Pons (tissue), 1 donor: ENCODE data around the gene CCDC30.
A peak's percentile ranks its signal among the peaks of the same experiment; 100 is the strongest.
"Not testable (repeated sequence)": the region's sequence is repeated elsewhere in the genome, so short reads cannot be mapped to it uniquely, and the experiment has no call there.

ENCODE experiments used
- DNase-seq: peaks from one replicate; pipeline ENCODE4 v3.0.0-alpha.2; 2016; ENCODE audit warnings: low spot score

CCDC30 gene

DNA sequence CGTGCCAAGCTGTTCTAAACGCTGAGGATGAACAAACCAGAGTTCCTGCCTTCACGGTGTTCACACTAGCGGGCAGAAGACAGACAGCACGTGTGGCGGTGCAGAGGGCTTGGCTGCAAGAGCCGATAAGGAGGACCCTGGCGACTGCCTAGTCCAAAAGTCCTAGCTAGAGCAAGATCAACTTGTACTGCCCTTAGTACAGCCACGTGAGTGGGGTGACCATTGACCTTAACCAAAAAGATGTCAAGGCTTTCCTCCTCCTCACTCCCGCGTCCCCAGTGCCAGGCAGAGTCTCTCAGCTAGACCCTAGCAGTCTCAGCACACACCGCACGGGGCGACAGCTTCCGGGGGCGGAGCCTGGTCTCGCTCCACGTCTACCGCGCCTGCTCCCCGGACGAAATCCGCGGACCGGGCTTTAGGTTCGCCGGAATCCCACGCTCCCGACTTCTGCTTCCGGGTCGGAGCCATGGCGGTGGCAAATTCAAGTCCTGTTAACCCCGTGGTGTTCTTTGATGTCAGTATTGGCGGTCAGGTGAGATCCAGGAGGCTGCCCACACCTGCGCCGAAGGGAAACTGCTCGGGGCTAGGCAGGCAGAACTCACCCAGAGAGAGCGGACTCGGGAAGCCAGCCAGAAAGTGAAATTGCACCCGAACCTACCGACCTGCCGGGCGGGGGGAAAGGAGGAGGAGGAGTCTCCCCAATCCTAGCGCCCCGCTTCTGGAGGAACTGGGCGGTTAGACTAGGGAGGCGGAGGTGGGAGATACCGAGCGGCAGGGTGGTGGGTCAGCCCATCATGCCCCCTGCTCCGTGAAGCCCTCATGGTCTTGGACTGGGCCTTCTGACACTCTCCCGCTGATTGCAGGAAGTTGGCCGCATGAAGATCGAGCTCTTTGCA lies 195.1 kb downstream of the CCDC30 start, which contains the start of gene PPIH:
TSS of gene PPIH (plus strand) at position 443 of the 896 bp plus-strand sequence. CDS start at position 467, 24 bp downstream.
- DNase-seq = peak; percentile 89

GRCh38 chr1:42658877-42659337 lies 195.8 kb downstream of the CCDC30 start:
- DNase-seq = no peak

DNA sequence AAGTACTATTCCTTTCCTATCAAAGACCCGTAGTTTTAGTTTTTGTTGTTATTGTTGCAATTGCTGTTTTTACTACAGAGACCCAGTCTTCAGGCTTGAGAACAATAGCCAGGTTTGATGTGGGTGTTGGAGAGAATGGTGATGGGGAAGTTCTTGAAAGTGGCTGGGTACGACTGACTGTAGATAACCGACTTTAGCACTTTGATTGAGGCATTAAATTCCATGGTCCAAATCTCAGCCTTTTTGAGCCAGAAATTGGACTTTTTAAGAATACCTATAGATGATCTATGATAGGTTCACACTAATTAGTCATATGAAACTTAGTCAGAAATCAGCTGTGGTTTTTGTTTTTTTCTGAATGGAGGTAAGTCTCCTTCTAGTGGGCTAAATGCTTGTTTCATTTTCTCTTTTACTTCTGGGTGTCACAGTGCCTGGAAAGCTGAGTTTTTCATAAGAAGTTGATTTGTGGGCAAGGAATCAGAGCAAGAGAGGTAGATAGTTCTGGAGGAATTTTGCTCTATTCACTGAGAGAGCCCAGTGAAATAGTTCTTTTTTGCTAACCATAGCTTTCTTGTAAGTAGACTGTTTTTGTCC lies 197.9 kb downstream of the CCDC30 start:
- no peak for DNase-seq

DNA sequence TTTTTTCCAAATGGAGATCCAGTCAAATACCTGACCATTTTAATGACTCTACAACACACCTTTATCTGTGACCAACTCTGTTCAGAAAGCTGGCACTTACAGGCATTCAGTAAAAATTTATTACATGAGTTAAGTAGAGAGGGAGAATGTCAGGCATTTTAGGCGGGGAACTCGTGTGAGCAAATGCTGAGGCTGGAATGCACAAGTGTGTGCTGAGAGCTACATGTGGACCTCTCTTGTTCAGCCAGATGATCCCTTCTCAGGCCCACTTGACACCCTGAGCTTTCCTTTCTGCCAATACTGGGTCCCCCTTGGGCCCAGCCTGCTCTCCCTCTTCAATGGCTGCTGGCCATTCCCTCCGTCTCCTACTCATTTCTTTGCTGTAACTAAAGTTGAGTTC lies 206.8 kb downstream of the CCDC30 start:
- DNase-seq = no peak

- no peak for DNase-seq
Observed at GRCh38 chr1:42670425-42670824, 207.3 kb downstream of the CCDC30 start.

DNA sequence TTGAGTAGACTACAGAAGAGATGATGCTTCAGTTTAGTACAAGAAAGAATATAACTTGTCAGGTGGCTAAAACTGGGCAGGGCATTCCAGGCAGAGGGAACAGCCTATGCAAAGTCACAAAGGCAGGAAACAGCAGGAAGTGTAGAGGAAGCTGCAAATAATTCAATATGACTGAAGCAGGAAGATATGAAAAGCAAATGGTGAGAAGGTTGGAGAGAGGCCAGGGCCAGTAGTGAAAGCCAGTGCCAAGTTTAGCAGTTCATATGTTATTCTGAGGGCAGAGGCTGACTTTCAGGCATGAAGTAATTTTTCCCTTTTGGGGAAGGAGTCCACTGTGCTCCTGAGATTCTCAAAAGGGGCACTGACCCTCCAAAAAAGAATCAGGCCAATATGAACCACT lies 211.1 kb downstream of the CCDC30 start:
- DNase-seq = no peak

DNA sequence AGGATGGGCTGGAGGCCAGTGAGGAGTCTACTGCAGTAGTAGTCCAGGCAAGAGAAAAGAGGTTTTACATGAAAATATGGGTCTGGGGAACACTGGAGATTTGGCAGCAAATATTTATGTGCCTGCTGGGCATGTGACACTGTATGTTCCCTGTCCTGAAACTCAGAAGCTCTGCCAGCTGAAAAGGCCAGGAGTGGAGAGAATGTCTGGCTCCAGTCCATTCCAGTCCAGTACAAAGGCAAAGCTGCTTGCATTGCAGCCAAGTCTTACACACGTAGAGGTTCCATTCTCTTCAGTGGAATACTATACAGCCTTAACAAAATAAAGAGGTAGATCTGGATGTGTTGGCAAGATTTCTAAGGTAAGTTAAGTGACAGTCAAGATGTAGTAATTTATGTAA lies 211.6 kb downstream of the CCDC30 start:
- no peak for DNase-seq

DNA sequence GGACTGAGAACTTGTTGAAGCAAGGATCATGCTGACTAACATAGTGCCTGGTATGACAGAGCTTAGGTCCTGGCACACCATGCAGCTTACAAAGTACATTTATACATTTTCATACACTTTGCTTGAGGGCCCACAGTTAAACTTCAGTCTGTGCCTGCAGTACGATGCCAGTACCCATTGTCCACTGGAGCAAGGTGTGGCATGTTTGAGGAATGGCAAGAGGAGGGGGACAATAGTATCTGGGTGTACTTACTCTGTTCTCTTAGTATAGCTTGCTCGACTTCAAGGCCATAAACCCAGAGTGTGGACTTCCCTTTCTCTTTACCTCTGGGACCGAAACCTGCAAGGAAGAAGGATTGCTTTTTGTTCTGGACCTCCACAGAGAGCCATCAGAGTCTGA lies 212.4 kb downstream of the CCDC30 start:
- no peak for DNase-seq

GRCh38 chr1:42676534-42677087 lies 213.5 kb downstream of the CCDC30 start:
- no peak for DNase-seq

DNA sequence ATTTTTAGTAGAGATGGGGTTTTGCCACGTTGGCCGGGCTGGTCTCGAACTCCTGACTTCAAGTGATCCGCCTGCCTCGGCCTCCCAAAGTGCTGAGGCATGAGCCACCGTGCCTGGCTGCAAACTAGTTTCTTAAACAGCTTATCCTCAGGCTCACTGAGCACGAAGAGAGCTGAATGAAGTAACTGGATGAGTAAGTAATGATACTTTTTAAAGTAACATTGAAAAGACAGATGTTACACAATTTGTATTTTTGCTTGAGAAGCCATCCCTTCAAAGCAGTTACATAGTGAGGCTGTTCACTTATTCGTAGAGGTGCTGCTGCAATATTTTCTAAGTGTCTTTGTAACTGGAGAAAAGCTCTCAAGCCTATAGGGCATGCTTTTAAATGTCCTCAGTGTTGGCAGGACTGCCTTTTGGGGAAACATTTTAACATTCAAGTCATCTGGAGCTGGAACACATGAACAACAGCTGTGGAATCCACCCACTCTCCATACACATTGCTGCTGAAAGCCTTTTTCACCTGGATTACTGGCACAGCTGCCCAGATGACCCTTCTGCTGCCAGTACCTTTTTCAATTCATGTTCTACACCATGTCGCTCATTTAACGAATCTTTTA lies 216.4 kb downstream of the CCDC30 start:
- DNase-seq = no peak

DNA sequence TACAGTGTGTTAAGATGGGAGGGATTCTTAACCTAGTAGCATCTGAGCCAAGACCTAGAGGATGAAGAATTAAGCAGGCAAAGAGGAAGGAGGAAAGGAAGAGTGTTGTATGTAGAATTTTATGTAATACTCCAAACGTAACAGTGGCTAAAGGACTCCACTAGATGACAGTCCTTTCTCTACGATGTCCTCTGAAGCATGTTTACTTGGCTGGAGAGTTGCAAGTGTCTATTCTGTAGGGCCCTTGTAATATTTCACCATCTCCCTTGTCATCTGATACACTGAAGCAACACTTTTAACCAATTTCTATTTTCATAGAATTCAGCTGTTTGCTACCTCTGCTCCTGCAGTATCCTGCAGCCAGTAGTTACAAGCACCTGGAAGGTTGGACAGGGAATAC lies 217.0 kb downstream of the CCDC30 start:
- DNase-seq = no peak

- peak; percentile 47 for DNase-seq
Observed at GRCh38 chr1:42680921-42681683, 218.0 kb downstream of the CCDC30 start.

GRCh38 chr1:42681741-42682483 lies 218.8 kb downstream of the CCDC30 start, which contains the start of gene YBX1:
TSS of gene YBX1 (plus strand) at chr1:42682418. CDS start at chr1:42682566, 148 bp downstream.
- peak; percentile 99 for DNase-seq

DNA sequence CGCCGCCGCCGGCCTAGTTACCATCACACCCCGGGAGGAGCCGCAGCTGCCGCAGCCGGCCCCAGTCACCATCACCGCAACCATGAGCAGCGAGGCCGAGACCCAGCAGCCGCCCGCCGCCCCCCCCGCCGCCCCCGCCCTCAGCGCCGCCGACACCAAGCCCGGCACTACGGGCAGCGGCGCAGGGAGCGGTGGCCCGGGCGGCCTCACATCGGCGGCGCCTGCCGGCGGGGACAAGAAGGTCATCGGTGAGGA lies 219.3 kb downstream of the CCDC30 start:
- not testable (repeated sequence) for DNase-seq

DNA sequence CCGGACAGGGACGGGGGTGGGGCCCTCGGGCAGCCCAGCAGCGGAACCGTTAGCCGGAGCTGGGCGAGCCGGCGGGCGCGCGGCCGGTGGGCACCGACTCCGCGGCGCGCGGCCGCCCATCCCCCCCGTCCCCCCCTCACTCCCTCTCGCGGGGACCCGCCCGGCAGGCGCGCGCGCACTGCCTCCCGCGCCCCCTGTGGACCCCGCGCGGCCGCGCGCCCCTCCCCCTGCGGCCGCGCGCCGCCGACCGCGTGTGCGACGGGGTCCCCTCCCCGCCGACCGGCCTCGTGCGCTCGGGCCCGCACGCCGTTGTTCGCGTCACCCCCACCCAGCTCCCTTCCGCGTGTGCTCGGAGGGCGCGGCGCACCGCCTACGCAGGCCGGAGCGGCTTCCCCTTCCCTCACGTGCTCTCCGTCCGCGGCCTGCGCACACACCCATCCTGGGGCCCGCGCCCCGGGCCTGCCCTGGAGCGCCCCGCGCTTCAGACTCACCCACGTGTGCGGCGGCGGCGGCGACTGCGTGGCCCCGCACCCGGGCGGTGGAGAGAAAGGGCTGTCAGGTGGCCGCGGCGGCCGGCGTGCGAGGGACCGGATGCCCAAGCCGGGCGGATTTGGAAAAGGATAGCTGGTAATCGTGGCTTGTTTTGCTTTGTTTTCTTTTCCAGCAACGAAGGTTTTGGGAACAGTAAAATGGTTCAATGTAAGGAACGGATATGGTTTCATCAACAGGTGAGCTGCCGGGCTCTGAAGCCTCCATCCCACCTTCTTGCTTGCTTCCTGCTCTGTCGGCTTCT lies 219.8 kb downstream of the CCDC30 start:
- peak; percentile 35 for DNase-seq

GRCh38 chr1:42684139-42684538 lies 221.1 kb downstream of the CCDC30 start:
- DNase-seq = peak; percentile 11

DNA sequence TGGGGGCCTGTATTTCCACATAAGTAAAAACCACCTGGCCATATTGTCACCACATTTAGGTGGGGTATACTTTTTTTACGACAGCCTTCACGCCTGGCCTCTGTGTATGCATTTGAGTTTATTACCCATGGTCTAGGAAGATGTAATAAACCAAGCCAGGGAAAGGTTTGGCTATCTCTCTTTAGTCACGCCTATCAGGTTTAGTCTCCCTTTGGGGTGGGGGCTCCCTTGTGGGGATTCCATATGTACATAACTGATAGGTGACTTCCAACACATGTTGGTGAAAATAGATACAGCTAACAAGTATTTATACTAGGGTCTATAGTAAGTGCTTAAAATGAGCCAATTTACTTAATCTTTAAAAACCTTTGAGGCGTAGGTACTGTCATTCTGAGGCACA lies 223.3 kb downstream of the CCDC30 start:
- DNase-seq = no peak

GRCh38 chr1:42689912-42690311 lies 226.8 kb downstream of the CCDC30 start:
- no peak for DNase-seq

DNA sequence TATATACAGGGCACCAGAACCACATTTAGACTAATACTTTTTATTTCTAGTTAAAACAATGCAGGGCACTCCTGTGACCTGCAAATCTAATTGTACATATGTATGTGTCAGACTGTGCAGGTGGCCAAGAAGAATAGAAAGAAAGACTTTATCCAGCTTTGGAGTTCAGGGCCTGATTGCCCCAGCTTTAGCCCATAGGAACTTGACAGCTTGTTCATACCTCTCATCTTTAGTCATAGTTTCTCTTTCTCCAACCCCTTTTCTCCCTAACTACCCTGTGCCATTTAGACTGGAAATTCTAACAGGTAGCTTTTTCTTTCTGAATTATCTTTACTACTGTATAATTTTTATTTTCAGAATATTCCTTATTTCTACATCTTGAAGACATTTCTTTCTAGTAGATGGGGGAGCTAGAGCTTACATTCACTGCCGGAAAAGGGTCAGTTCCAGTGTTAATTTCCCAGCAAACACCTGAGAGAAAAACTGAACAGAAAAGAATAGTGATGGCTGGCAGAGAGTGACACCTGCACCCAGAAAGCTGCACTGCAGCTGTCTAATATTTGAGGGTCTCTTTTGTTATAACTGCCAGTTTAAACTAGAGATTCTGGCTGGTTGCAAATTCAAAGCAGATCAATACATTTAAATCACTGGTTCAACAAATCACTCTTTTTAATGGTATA lies 227.5 kb downstream of the CCDC30 start:
- DNase-seq = no peak

- no peak for DNase-seq
Observed at GRCh38 chr1:42691157-42691498, 228.0 kb downstream of the CCDC30 start.
